H9 (cell line): Measurements from ENCODE around the gene SDK2. TPM values are rescaled to one million over a fixed set of nuclear protein-coding genes. Genes with fewer than 3 reads are reported as not detected.
A peak's percentile ranks its signal among the peaks of the same experiment; 100 is the strongest.

Experiments used
- DNase-seq: peaks from one replicate; pipeline ENCODE4 v3.0.0-alpha.2; 2017
- H2AFZ ChIP-seq: one replicate; pipeline ENCODE4 v1.6.1; 2013; ENCODE audit warnings: mild to moderate bottlenecking, low read length, control low read depth, moderate library complexity
- H2AK5ac ChIP-seq: 2 replicates; pipeline ENCODE4 v1.6.1; 2013; ENCODE audit warnings: low read length, control low read depth, mixed read lengths; ENCODE audit not compliant: insufficient read length
- H2BK120ac ChIP-seq: one replicate; pipeline ENCODE4 v1.6.1; 2013; ENCODE audit warnings: low read depth, mild to moderate bottlenecking, low read length, control low read depth, inconsistent platforms; ENCODE audit not compliant: poor library complexity, severe bottlenecking
- H2BK12ac ChIP-seq: 2 replicates; pipeline ENCODE4 v1.6.1; 2013; ENCODE audit warnings: low read length, control low read depth, mixed read lengths, low read depth; ENCODE audit not compliant: insufficient read length
- H2BK15ac ChIP-seq: 2 replicates; pipeline ENCODE4 v1.6.1; 2013; ENCODE audit warnings: low read depth, low read length, control low read depth
- H2BK20ac ChIP-seq: one replicate; pipeline ENCODE4 v1.6.1; 2013; ENCODE audit warnings: low read depth, mild to moderate bottlenecking, low read length, control low read depth, inconsistent platforms; ENCODE audit not compliant: poor library complexity, severe bottlenecking
- H2BK5ac ChIP-seq: 2 replicates; pipeline ENCODE4 v1.6.1; 2013; ENCODE audit warnings: low read length, control low read depth, mixed read lengths; ENCODE audit not compliant: insufficient read length
- H3K14ac ChIP-seq: 2 replicates; pipeline ENCODE4 v1.6.1; 2013; ENCODE audit warnings: low read length, control low read depth; ENCODE audit not compliant: insufficient read depth
- H3K18ac ChIP-seq: 2 replicates; pipeline ENCODE4 v1.6.1; 2013; ENCODE audit warnings: low read depth, mild to moderate bottlenecking, mixed read lengths, low read length, control low read depth; ENCODE audit not compliant: insufficient read length
- H3K23ac ChIP-seq: 2 replicates; pipeline ENCODE4 v1.6.1; 2013; ENCODE audit warnings: low read length, control low read depth, mixed read lengths, low read depth; ENCODE audit not compliant: insufficient read length
- H3K23me2 ChIP-seq: 2 replicates; pipeline ENCODE4 v1.6.1; 2013; ENCODE audit warnings: low read depth, mild to moderate bottlenecking, mixed read lengths, low read length, control low read depth; ENCODE audit not compliant: insufficient read length, poor library complexity, severe bottlenecking
- H3K27ac ChIP-seq: 2 replicates; pipeline ENCODE4 v1.5.1; 2013; ENCODE audit warnings: low read length, control low read depth, mixed read lengths, low read depth; ENCODE audit not compliant: insufficient read length
- H3K27me3 ChIP-seq: 2 replicates; pipeline ENCODE4 v1.6.1; 2013; ENCODE audit warnings: low read length, control low read depth, inconsistent platforms; ENCODE audit not compliant: insufficient read depth
- H3K4ac ChIP-seq: 2 replicates; pipeline ENCODE4 v1.6.1; 2013; ENCODE audit warnings: low read depth, mild to moderate bottlenecking, control low read depth, inconsistent platforms, low read length, moderate library complexity
- H3K4me1 ChIP-seq: 2 replicates; pipeline ENCODE4 v1.6.1; 2013; ENCODE audit warnings: low read length, control low read depth, inconsistent platforms; ENCODE audit not compliant: insufficient read depth
- H3K4me2 ChIP-seq: 2 replicates; pipeline ENCODE4 v1.6.1; 2013; ENCODE audit warnings: low read length, control low read depth, mixed read lengths; ENCODE audit not compliant: insufficient read length, insufficient read depth
- H3K56ac ChIP-seq: 2 replicates; pipeline ENCODE4 v1.6.1; 2013; ENCODE audit warnings: low read depth, mild to moderate bottlenecking, mixed read lengths, low read length, control low read depth; ENCODE audit not compliant: insufficient read length
- H3K79me1 ChIP-seq: 2 replicates; pipeline ENCODE4 v1.6.1; 2013; ENCODE audit warnings: low read depth, mild to moderate bottlenecking, moderate library complexity, low read length, control low read depth, inconsistent platforms; ENCODE audit not compliant: insufficient read depth, poor library complexity, severe bottlenecking
- H3K79me2 ChIP-seq: 2 replicates; pipeline ENCODE4 v1.6.1; 2013; ENCODE audit warnings: low read length, control low read depth, inconsistent platforms; ENCODE audit not compliant: insufficient read depth
- H3K9ac ChIP-seq: 2 replicates; pipeline ENCODE4 v1.6.1; 2013; ENCODE audit warnings: low read length, control low read depth, mixed read lengths; ENCODE audit not compliant: insufficient read length; ENCODE audit errors: extremely low read depth
- H3K9me3 ChIP-seq: one replicate; pipeline ENCODE4 v1.6.1; 2013; ENCODE audit warnings: low read depth, low read length, inconsistent platforms; ENCODE audit not compliant: control insufficient read depth
- H3T11ph ChIP-seq: one replicate; pipeline ENCODE4 v1.6.1; 2013; ENCODE audit warnings: mild to moderate bottlenecking, low read length, control low read depth, inconsistent platforms
- H4K20me1 ChIP-seq: one replicate; pipeline ENCODE4 v1.6.1; 2013; ENCODE audit not compliant: control insufficient read depth, insufficient read length, insufficient read depth
- H4K5ac ChIP-seq: 2 replicates; pipeline ENCODE4 v1.6.1; 2013; ENCODE audit warnings: low read depth, mild to moderate bottlenecking, mixed read lengths, low read length, control low read depth; ENCODE audit not compliant: insufficient read length
- H4K8ac ChIP-seq: replicated peaks from 2 replicates; pipeline ENCODE4 v1.6.1; 2013; ENCODE audit warnings: low read length, control low read depth, mixed read lengths, low read depth; ENCODE audit not compliant: insufficient read length
- H4K91ac ChIP-seq: 2 replicates; pipeline ENCODE4 v1.6.1; 2013; ENCODE audit warnings: low read depth, mild to moderate bottlenecking, moderate library complexity, mixed read lengths, low read length, control low read depth; ENCODE audit not compliant: insufficient read length
- H3K27ac Mint-ChIP-seq, 3 experiments: 2 replicates in 2 of 3; 3 replicates in 1 of 3; pipeline ENCODE4 v1.8.0; 2020 to 2021; ENCODE audit warnings: mixed read lengths in 3 of 3, mild to moderate bottlenecking in 1 of 3, moderate library complexity in 1 of 3
- H3K27me3 Mint-ChIP-seq: 2 replicates; pipeline ENCODE4 v1.8.0; 2021; ENCODE audit warnings: low read depth, mild to moderate bottlenecking, moderate library complexity, mixed read lengths
- H3K36me3 Mint-ChIP-seq, 3 experiments: 2 replicates in 2 of 3; 3 replicates in 1 of 3; pipeline ENCODE4 v1.8.0; 2020 to 2021; ENCODE audit warnings: low read depth in 3 of 3, mixed read lengths in 3 of 3; ENCODE audit not compliant: insufficient read depth in 1 of 3
- H3K4me1 Mint-ChIP-seq, 2 experiments: 2 replicates each; pipeline ENCODE4 v1.8.0; 2020; ENCODE audit warnings: mixed read lengths in 2 of 2
- H3K4me3 Mint-ChIP-seq, 2 experiments: 2 replicates in 1 of 2; 3 replicates in 1 of 2; pipeline ENCODE4 v1.8.0; 2020 to 2021; ENCODE audit warnings: mild to moderate bottlenecking in 2 of 2, mixed read lengths in 2 of 2, moderate library complexity in 1 of 2
- H3K9me3 Mint-ChIP-seq, 2 experiments: 2 replicates in 1 of 2; 3 replicates in 1 of 2; pipeline ENCODE4 v1.8.0; 2020; ENCODE audit warnings: mild to moderate bottlenecking in 2 of 2, mixed read lengths in 2 of 2, moderate library complexity in 1 of 2
- CTCF ChIP-seq: fragments of 200-600 bp; sonication (generic); conservative IDR thresholded peaks from 3 replicates; pipeline ENCODE4 v1.8.0; 2021; ENCODE audit warnings: antibody characterized with exemption, mild to moderate bottlenecking
- WGBS: extraction: QIAGEN DNeasy Blood & Tissue Kit; methylation state at CpG from one replicate; pipeline ENCODE4 v1.1.7; 2013; ENCODE audit warnings: missing lambda C conversion rate, low lambda C conversion rate, mixed read lengths; ENCODE audit not compliant: insufficient read length; ENCODE audit errors: extremely low coverage; 5-methylcytosine and 5-hydroxymethylcytosine counted together
- total RNA-seq: library from RNA; stranded (reverse); gene quantifications from 2 replicates; pipeline ENCODE4 v1.2.1, GENCODE V29; 2021

Gene SDK2
- total RNA-seq, 1 experiment from 2014 or later, result 9.1 TPM

- no CpG with 5 or more reads among the region's 25 CpGs for WGBS
- H2BK15ac ChIP-seq, result no peak overlapping the region
- H3K23ac ChIP-seq, result no peak overlapping the region
- peak; percentile 37 for DNase-seq
- H4K91ac ChIP-seq, result no peak overlapping the region
- H3K4me1 Mint-ChIP-seq, result peaks cover 0 to 4% of the 10 kb centered on the region in 2 experiments; a peak in 1 of 4 replicates
- TF ChIP-seq CTCF, result no peak
- no peak overlapping the region for H3K9ac ChIP-seq
- H3K79me2 ChIP-seq, result no peaks in the 10 kb centered on the region
- no peaks in the 10 kb centered on the region for H3K79me1 ChIP-seq
- H2BK5ac ChIP-seq, result no peak overlapping the region
- no peak overlapping the region for H4K5ac ChIP-seq
- no peaks in the 10 kb centered on the region for H3K9me3 ChIP-seq
- no peaks in the 10 kb centered on the region for H4K20me1 ChIP-seq
- H2AFZ ChIP-seq, result no peak overlapping the region
- H3K4me1 ChIP-seq, result no peaks in the 10 kb centered on the region
- H2BK120ac ChIP-seq, result no peak overlapping the region
- no peak overlapping the region for H2BK12ac ChIP-seq
- H3K14ac ChIP-seq, result no peak overlapping the region
- no peak overlapping the region; a peak in 3 of 7 replicates for H3K27ac Mint-ChIP-seq
- no peaks in the 10 kb centered on the region; the same call in 1 of the 2 replicates for H3K27me3 Mint-ChIP-seq
- no peak overlapping the region for H3K4me2 ChIP-seq
- no peak overlapping the region for H3K18ac ChIP-seq
- no peak overlapping the region for H3T11ph ChIP-seq
- H4K8ac ChIP-seq, result no peak overlapping the region
- no peak overlapping the region; a peak in 1 of 5 replicates for H3K4me3 Mint-ChIP-seq
- no peak overlapping the region for H3K4ac ChIP-seq
- no peak overlapping the region for H2AK5ac ChIP-seq
- H3K56ac ChIP-seq, result no peak overlapping the region
- H3K9me3 Mint-ChIP-seq, result no peaks in the 10 kb centered on the region
- H3K23me2 ChIP-seq, result no peaks in the 10 kb centered on the region
- H3K27me3 ChIP-seq, result no peaks in the 10 kb centered on the region
- H3K36me3 Mint-ChIP-seq, result peaks cover 0 to 31% (median 0%) of the 10 kb centered on the region in 3 experiments; a peak in 2 of 7 replicates
- H3K27ac ChIP-seq, result no peak overlapping the region
- H2BK20ac ChIP-seq, result no peak overlapping the region
Measured at GRCh38 chr17:73394512-73395450, 249.5 kb downstream of the SDK2 start.
